K562 (cell line): ENCODE data around the gene SLC34A1. TPM values are rescaled to one million over a fixed set of nuclear protein-coding genes. Genes with fewer than 3 reads are reported as not detected.

Experiments
- ARHGAP35 ChIP-seq: fragments of 450-650 bp; IDR thresholded peaks from 2 replicates; pipeline ENCODE4 v1.6.1; 2018; ENCODE audit not compliant: partially characterized antibody
- ARNT ChIP-seq, 2 experiments: fragments of 450-650 bp; IDR thresholded peaks; 2 replicates each; pipeline ENCODE4 v1.6.1; 2016; ENCODE audit warnings: mild to moderate bottlenecking in 1 of 2
- CCNT2 ChIP-seq: IDR thresholded peaks from 2 replicates; pipeline ENCODE4 v1.6.1; 2011; ENCODE audit warnings: borderline replicate concordance, low read depth, mild to moderate bottlenecking, moderate library complexity, mixed read lengths, low read length; ENCODE audit not compliant: insufficient read length; ENCODE audit errors: extremely low read depth
- CREB1 ChIP-seq, 2 experiments: sonication (generic) in 1 of 2; formaldehyde crosslinking in 1 of 2; IDR thresholded peaks; 2 replicates each; pipeline versions ENCODE4 v1.6.1 to v1.8.0; 2012 to 2022; ENCODE audit warnings: inconsistent platforms in 1 of 2, mild to moderate bottlenecking in 1 of 2, missing genetic modification reagents in 1 of 2, moderate library complexity in 1 of 2
- CTBP1 ChIP-seq: fragments of 450-650 bp; IDR thresholded peaks from 2 replicates; pipeline ENCODE4 v1.6.1; 2016; ENCODE audit warnings: borderline replicate concordance
- FIP1L1 ChIP-seq: fragments of 200-400 bp; formaldehyde crosslinking; IDR thresholded peaks from 2 replicates; pipeline ENCODE4 v1.6.1; 2018; ENCODE audit warnings: mild to moderate bottlenecking, low read depth, low read length; ENCODE audit not compliant: poor library complexity, severe bottlenecking
- FOXA1 ChIP-seq: fragments of 450-650 bp; IDR thresholded peaks from 2 replicates; pipeline ENCODE4 v1.6.1; 2016; ENCODE audit warnings: mild to moderate bottlenecking, borderline replicate concordance
- KDM2B ChIP-seq: fragments of 250-450 bp; sonication (Bioruptor Pico); IDR thresholded peaks from 2 replicates; pipeline ENCODE4 v1.8.0; 2021; ENCODE audit warnings: mild to moderate bottlenecking, moderate library complexity
- L3MBTL2 ChIP-seq: fragments of 450-650 bp; IDR thresholded peaks from 2 replicates; pipeline ENCODE4 v1.6.1; 2016; ENCODE audit warnings: mild to moderate bottlenecking, moderate library complexity
- MAX ChIP-seq: sonication (generic); formaldehyde crosslinking; IDR thresholded peaks from 2 replicates; pipeline ENCODE4 v1.9.0; 2022; ENCODE audit warnings: mild to moderate bottlenecking, missing genetic modification reagents
- MITF ChIP-seq: IDR thresholded peaks from 2 replicates; pipeline ENCODE4 v1.6.1; 2014; ENCODE audit warnings: antibody characterized with exemption
- MLX ChIP-seq, 2 experiments: fragments of 450-650 bp in 1 of 2; sonication (generic) in 1 of 2; formaldehyde crosslinking; conservative IDR thresholded peaks; 2 replicates each; pipeline versions ENCODE4 v1.4.0 to v1.8.1; 2020 to 2022; ENCODE audit warnings: mild to moderate bottlenecking in 1 of 2, missing genetic modification reagents in 1 of 2
- MTA2 ChIP-seq: fragments of 450-650 bp; IDR thresholded peaks from 2 replicates; pipeline ENCODE4 v1.6.1; 2016; ENCODE audit warnings: low read depth
- NFE2 ChIP-seq: IDR thresholded peaks from 2 replicates; pipeline ENCODE4 v1.6.1; 2014; ENCODE audit warnings: antibody characterized with exemption, low read depth
- NFRKB ChIP-seq: fragments of 450-650 bp; IDR thresholded peaks from 2 replicates; pipeline ENCODE4 v1.6.1; 2016; ENCODE audit warnings: low read depth
- PHF20 ChIP-seq: fragments of 450-650 bp; IDR thresholded peaks from 2 replicates; pipeline ENCODE4 v1.6.1; 2018; ENCODE audit not compliant: partially characterized antibody
- SMC3 ChIP-seq: conservative IDR thresholded peaks from 2 replicates; pipeline ENCODE4 v1.6.1; 2011; ENCODE audit warnings: low read depth, low read length, improper control_type of control experiment; ENCODE audit not compliant: insufficient read depth
- ZEB2 ChIP-seq: fragments of 450-650 bp; IDR thresholded peaks from 2 replicates; pipeline ENCODE4 v1.6.1; 2016
- ZNF311 ChIP-seq: fragments of 250-450 bp; sonication (Bioruptor Pico); IDR thresholded peaks from 2 replicates; pipeline ENCODE4 v1.4.0; 2020; ENCODE audit warnings: mild to moderate bottlenecking, moderate library complexity
- polyA plus RNA-seq, 8 experiments: library from polyadenylated mRNA; depleted of rRNA in 4 of 8; stranded (reverse) in 5 of 8; unstranded in 3 of 8; fragments of >200 nt; fragmentation: Nextera tagmentation in 2 of 8; fragmentation: Illumina TruSeq in 1 of 8; extraction: Ambion mirVana in 2 of 8; extraction: Trizol in 1 of 8; gene quantifications; 2 replicates each; pipeline versions ENCODE4 v1.2.1 to v1.2.3, GENCODE V29; 2011 to 2014; ENCODE audit warnings: inconsistent platforms in 1 of 8, missing spikeins in 1 of 8
- total RNA-seq, 7 experiments: library from RNA; depleted of rRNA in 6 of 7; stranded (reverse); fragments of >200 nt in 6 of 7; fragmentation: Illumina TruSeq in 2 of 7; extraction: Trizol in 2 of 7; gene quantifications; 2 replicates each; pipeline versions ENCODE4 v1.2.1 to v1.2.3, GENCODE V29; 2011 to 2021; ENCODE audit warnings: low replicate concordance in 1 of 7
- TF ChIP-seq, protein P1 (sequence below): fragments of 450-650 bp; IDR thresholded peaks from 2 replicates; pipeline ENCODE4 v1.6.1; 2016
- TF ChIP-seq, protein P2 (sequence below): fragments of 250-450 bp; sonication (Bioruptor Pico); IDR thresholded peaks from 2 replicates; pipeline ENCODE4 v1.5.0; 2021

SLC34A1 gene
- total and polyA plus RNA-seq, 9 of the 15 experiments (the other 6 are each of a cell fraction or from before 2014, with no cell fraction given), result not detected

GRCh38 chr5:177362610-177363507 is 21.4 kb upstream of the SLC34A1 start (continued):
- TF ChIP-seq, protein P1, sequence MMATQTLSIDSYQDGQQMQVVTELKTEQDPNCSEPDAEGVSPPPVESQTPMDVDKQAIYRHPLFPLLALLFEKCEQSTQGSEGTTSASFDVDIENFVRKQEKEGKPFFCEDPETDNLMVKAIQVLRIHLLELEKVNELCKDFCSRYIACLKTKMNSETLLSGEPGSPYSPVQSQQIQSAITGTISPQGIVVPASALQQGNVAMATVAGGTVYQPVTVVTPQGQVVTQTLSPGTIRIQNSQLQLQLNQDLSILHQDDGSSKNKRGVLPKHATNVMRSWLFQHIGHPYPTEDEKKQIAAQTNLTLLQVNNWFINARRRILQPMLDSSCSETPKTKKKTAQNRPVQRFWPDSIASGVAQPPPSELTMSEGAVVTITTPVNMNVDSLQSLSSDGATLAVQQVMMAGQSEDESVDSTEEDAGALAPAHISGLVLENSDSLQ, result peak; percentile 56
- TF ChIP-seq CCNT2 (peak; percentile 58), FIP1L1 (peak; percentile 34), KDM2B (CRISPR knock-in tag) (peak; percentile 8; the same call in 1 of the 2 replicates), NFE2 (peak; percentile 30), ZEB2 (peak; percentile 49), MAX (CRISPR knock-in tag) (peak; percentile 68; the same call in 1 of the 2 replicates), PHF20 (peak; percentile 10), CTBP1 (peak; percentile 64), NFRKB (0 out of 2 replicates have a peak, but pooled peaks have one; percentile 57), ZNF311 (CRISPR knock-in tag) (no peak), ARNT (IDR thresholded peaks at IDR 0.05) (no peak), MLX (CRISPR knock-in tag; conservative IDR thresholded peaks at IDR 0.05) (no peak), SMC3 (no peak), CREB1 (IDR thresholded peaks at IDR 0.05) (no peak), CREB1 (CRISPR knock-in tag; IDR thresholded peaks at IDR 0.05) (peak; percentile 36; the same call in 1 of the 2 replicates), MTA2 (0 out of 2 replicates have a peak, but pooled peaks have one; percentile 6), ARHGAP35 (no peak), MITF (peak; percentile 41; the same call in 1 of the 2 replicates), L3MBTL2 (peak; percentile 67; the same call in 1 of the 2 replicates), FOXA1 (no peak)
- TF ChIP-seq, protein P2, sequence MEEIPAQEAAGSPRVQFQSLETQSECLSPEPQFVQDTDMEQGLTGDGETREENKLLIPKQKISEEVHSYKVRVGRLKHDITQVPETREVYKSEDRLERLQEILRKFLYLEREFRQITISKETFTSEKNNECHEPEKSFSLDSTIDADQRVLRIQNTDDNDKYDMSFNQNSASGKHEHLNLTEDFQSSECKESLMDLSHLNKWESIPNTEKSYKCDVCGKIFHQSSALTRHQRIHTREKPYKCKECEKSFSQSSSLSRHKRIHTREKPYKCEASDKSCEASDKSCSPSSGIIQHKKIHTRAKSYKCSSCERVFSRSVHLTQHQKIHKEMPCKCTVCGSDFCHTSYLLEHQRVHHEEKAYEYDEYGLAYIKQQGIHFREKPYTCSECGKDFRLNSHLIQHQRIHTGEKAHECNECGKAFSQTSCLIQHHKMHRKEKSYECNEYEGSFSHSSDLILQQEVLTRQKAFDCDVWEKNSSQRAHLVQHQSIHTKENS (CRISPR knock-in tag), result no peak
